BLaER1 treated with 17β-estradiol and CSF1 and Interleukin-3, amounts not matched to agents 10 nM and 100 nM (cell line): Measurements from ENCODE around the gene PICALM.

Experiments
- H3K27ac ChIP-seq, 11 experiments: shearing (Covaris generic); formaldehyde crosslinking; 2 replicates each; pipeline ENCODE4 v1.8.1; 2022
- H3K27me3 ChIP-seq, 11 experiments: shearing (Covaris generic); formaldehyde crosslinking; 2 replicates each; pipeline ENCODE4 v1.8.1; 2022
- H3K36me3 ChIP-seq, 11 experiments: shearing (Covaris generic); formaldehyde crosslinking; 2 replicates each; pipeline ENCODE4 v1.8.1; 2022
- H3K4me1 ChIP-seq, 10 experiments: shearing (Covaris generic); formaldehyde crosslinking; 2 replicates each; pipeline ENCODE4 v1.8.1; 2022
- H3K4me2 ChIP-seq, 11 experiments: shearing (Covaris generic); formaldehyde crosslinking; 2 replicates each; pipeline ENCODE4 v1.8.1; 2022
- H3K4me3 ChIP-seq, 10 experiments: shearing (Covaris generic); formaldehyde crosslinking; 2 replicates each; pipeline ENCODE4 v1.8.1; 2022
- H3K9ac ChIP-seq, 11 experiments: shearing (Covaris generic); formaldehyde crosslinking; 2 replicates each; pipeline ENCODE4 v1.8.1; 2022
- H3K9me3 ChIP-seq, 11 experiments: shearing (Covaris generic); formaldehyde crosslinking; replicated peaks in 1 of 11; 2 replicates each; pipeline ENCODE4 v1.8.1; 2022
- H4K20me1 ChIP-seq, 11 experiments: shearing (Covaris generic); formaldehyde crosslinking; 2 replicates each; pipeline ENCODE4 v1.8.1; 2022
- Cebpa-rat ChIP-seq, 11 experiments: shearing (Covaris generic); IDR thresholded peaks; 2 replicates each; pipeline ENCODE4 v1.8.1; 2022

PICALM gene

DNA sequence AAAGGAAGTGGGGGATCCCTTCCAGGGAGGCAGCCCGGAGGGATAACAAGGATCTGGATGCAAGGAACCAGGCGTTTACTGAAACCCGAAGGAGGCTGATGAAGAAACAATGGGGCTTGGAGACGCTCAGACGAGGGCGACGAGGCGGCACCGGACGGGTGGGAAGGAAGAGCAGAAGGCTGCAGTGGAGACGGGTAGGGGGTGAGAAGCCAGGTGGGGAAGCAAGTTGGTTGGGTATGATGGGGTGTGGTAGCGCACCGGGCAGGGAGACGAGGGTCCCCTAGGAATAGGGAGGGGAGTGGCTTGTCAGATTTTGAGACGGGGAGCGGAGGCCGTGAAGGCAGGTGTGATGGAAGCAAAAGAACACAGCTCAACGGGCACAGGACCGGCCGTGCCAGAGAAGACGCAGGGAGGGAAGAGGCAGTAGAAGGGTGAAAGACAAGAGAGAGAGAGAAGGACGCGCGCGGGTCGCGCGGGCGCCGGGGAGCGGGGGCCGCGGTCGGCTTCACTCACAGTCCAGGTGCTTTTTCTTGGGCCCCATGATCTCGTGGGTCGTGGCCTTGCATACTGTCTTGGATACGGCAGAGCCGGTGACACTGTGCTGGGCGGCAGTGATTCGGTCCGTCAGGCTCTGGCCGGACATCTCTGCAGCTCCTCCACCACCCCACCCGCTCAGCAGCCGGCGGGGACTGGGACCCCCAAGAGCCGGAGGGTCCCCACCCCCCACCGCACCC, 579 bp downstream of the PICALM start:
- no peak for TF ChIP-seq Cebpa-rat (IDR thresholded peaks at IDR 0.05)
- Histone ChIP-seq H3K36me3 (peaks cover 0 to 9% (median 0%) of the 10 kb centered on the region in 11 experiments; a peak in 3 of 22 replicates), H3K27ac (peak overlapping the region; percentile 88 to 100 (median 93)), H4K20me1 (peaks cover 30 to 53% (median 51%) of the 10 kb centered on the region in 11 experiments), H3K9ac (peak overlapping the region; percentile 90 to 99 (median 98)), H3K4me1 (peaks cover 28 to 44% (median 35%) of the 10 kb centered on the region in 10 experiments), H3K4me3 (peak overlapping the region; percentile 77 to 100 (median 98)), H3K9me3 (no peaks in the 10 kb centered on the region), H3K27me3 (no peaks in the 10 kb centered on the region), H3K4me2 (peak overlapping the region; percentile 73 to 94 (median 89); a peak in 21 of 22 replicates)

DNA sequence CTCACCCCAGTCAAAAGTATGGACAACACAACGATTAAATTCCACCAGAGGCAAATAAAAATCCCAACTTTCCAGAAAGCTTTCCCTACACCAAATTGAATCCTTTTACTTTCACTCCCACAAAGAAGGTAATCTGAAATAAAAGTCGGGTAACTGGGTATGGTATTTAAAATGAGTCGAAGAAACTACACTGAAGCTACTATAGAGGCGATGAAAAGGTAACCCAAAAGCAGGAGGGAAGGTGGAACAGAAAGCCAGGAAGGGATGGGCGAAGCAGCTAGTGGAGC, 1.1 kb downstream of the PICALM start:
- peaks cover 30 to 58% (median 55%) of the 10 kb centered on the region in 11 experiments for H4K20me1 ChIP-seq

DNA sequence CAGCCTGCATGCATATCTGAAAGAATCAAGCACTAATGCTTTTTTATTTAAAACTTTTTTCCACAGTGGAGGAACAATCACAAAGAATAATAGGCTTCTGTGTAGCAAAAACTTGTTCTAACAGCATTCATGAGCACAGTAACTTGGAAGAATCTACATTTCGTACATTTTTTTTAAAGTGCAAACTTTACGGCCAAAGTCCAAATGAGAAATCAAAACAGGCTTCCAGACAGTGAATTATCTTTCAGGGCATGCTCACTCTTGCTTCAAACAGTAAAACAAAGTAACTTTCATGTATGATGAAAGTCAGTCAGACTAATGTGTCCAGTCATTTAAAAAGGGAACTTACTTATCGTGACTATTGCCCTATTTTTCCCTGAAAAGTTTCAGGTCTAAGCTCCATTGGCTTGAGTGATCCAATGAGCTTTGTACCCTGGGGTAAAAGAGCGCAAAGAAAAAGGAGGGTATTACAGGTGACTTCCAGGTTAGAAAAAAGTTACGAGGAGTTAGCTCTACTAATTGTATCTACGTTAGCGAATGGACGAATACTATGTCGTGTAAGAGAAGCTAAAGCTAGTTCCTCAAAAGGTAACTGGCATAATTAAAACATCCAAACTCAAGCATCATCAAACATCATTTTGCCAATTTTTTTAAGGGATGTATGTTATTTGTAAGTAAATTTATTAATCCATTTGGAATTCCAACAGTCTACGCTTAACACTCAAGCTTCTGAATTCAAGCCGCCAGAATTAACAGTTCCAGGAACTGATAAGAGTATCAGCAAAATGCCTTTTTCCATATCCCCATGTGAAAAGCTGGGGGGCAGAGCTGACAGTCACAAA, 1.7 kb downstream of the PICALM start:
- Histone ChIP-seq H3K9ac (peak overlapping the region; percentile 90 to 99 (median 98)), H3K4me2 (peak overlapping the region; percentile 73 to 94 (median 89)), H3K4me3 (peak overlapping the region; percentile 77 to 100 (median 98)), H3K36me3 (peaks cover 0 to 10% (median 2%) of the 10 kb centered on the region in 11 experiments; a peak in 8 of 22 replicates), H3K9me3 (peaks cover 0 to 8% (median 3%) of the 10 kb centered on the region in 11 experiments; a peak in 15 of 22 replicates), H3K4me1 (peaks cover 28 to 50% (median 36%) of the 10 kb centered on the region in 10 experiments), H3K27me3 (no peaks in the 10 kb centered on the region), H4K20me1 (peaks cover 33 to 63% (median 60%) of the 10 kb centered on the region in 11 experiments), H3K27ac (peak overlapping the region; percentile 88 to 100 (median 93))
- TF ChIP-seq Cebpa-rat (IDR thresholded peaks at IDR 0.05): no peak

More for the DNA sequence above, 1.1 kb downstream of the PICALM start:
- Histone ChIP-seq H3K27me3 (no peaks in the 10 kb centered on the region), H3K4me1 (peaks cover 28 to 45% (median 36%) of the 10 kb centered on the region in 10 experiments), H3K4me2 (peak overlapping the region; percentile 73 to 94 (median 89); a peak in 21 of 22 replicates), H3K9me3 (peaks cover 0 to 2% (median 0%) of the 10 kb centered on the region in 11 experiments; a peak in 5 of 22 replicates), H3K4me3 (peak overlapping the region; percentile 77 to 100 (median 98)), H3K27ac (peak overlapping the region; percentile 88 to 100 (median 93)), H3K9ac (peak overlapping the region; percentile 90 to 99 (median 98)), H3K36me3 (peaks cover 0 to 9% (median 0%) of the 10 kb centered on the region in 11 experiments; a peak in 3 of 22 replicates)
- no peak for TF ChIP-seq Cebpa-rat (IDR thresholded peaks at IDR 0.05)

DNA sequence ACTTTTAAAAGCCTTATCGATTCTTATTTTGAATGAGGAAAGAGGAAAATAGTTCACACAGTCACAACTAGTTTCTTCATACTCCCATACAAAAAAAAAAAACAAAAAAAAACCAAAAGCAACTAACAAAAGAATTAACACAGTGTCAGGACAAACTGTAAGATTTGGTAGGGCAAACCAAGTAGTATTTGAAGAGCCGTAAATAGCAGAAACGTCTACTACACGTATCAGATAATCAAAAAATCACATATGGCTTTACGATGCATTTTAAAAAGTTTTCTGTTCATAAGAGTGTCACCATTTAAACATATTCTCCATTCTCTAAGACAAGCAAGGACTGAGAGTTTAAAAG, 2.3 kb downstream of the PICALM start:
- peaks cover 39 to 69% (median 66%) of the 10 kb centered on the region in 11 experiments for H4K20me1 ChIP-seq
- H3K27me3 ChIP-seq: no peaks in the 10 kb centered on the region
- H3K27ac ChIP-seq: peak overlapping the region; percentile 88 to 100 (median 93)
- H3K36me3 ChIP-seq: peaks cover 0 to 16% (median 8%) of the 10 kb centered on the region in 11 experiments; a peak in 11 of 22 replicates
- peak overlapping the region; percentile 73 to 94 (median 89) for H3K4me2 ChIP-seq
- peak overlapping the region; percentile 90 to 99 (median 98) for H3K9ac ChIP-seq
- peak overlapping the region; percentile 77 to 100 (median 98) for H3K4me3 ChIP-seq
- TF ChIP-seq Cebpa-rat (IDR thresholded peaks at IDR 0.05): no peak
- H3K9me3 ChIP-seq: peaks cover 0 to 14% (median 9%) of the 10 kb centered on the region in 11 experiments; a peak in 16 of 22 replicates
- peaks cover 28 to 56% (median 36%) of the 10 kb centered on the region in 10 experiments for H3K4me1 ChIP-seq

- Histone ChIP-seq H3K27ac (peak overlapping the region in 10 of 11 experiments; percentile 88 to 100 (median 94); a peak in 20 of 22 replicates), H3K9me3 (peaks cover 0 to 18% (median 14%) of the 10 kb centered on the region in 11 experiments; a peak in 16 of 22 replicates), H4K20me1 (peaks cover 45 to 75% (median 72%) of the 10 kb centered on the region in 11 experiments), H3K27me3 (no peaks in the 10 kb centered on the region), H3K36me3 (peaks cover 0 to 20% (median 13%) of the 10 kb centered on the region in 11 experiments; a peak in 13 of 22 replicates), H3K9ac (peak overlapping the region; percentile 90 to 99 (median 98)), H3K4me2 (peak overlapping the region; percentile 73 to 94 (median 89)), H3K4me3 (peak overlapping the region; percentile 77 to 100 (median 98)), H3K4me1 (peaks cover 28 to 61% (median 36%) of the 10 kb centered on the region in 10 experiments)
- no peak for TF ChIP-seq Cebpa-rat (IDR thresholded peaks at IDR 0.05)
Measured at GRCh38 chr11:86066033-86066432, 2.9 kb downstream of the PICALM start.

DNA sequence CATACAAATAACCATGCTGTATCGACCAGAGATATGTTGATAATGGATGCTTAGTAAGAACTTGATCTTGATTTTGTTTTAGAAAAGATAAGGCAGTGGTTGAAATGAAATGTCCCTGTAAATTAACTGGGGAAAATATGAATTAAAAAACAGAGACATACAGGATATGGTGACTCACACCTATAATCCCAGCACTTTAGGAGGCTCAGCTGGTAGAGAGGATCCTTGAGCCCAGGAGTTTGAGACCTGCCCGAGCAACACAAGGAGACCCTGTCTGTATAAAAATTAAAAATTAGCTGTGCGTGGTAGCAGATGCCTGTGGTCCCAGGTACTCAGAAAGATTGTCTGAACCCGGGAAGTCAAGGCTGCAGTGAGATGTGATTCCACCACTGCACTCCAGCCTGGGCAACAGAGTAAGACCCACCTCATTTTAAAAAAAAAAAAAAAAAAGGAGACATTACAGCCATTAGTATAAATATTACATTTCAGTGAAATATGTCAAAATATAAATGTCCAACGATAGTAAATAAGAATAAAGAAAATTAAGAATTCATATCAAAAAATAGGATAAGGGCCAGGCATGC, 4.6 kb downstream of the PICALM start:
- Histone ChIP-seq H3K27me3 (no peaks in the 10 kb centered on the region), H3K4me3 (peak overlapping the region in 5 of 10 experiments; percentile 87 to 100 (median 98); a peak in 9 of 20 replicates), H3K9ac (peak overlapping the region in 4 of 11 experiments; percentile 98 to 99 (median 98); a peak in 7 of 22 replicates), H3K9me3 (peaks cover 0 to 23% (median 17%) of the 10 kb centered on the region in 11 experiments; a peak in 16 of 22 replicates), H3K4me2 (peak overlapping the region; percentile 73 to 94 (median 89); a peak in 20 of 22 replicates), H3K36me3 (peaks cover 0 to 24% (median 20%) of the 10 kb centered on the region in 11 experiments; a peak in 13 of 22 replicates), H3K4me1 (peaks cover 18 to 67% (median 27%) of the 10 kb centered on the region in 10 experiments), H3K27ac (peak overlapping the region in 3 of 11 experiments; percentile 95 to 100 (median 96); a peak in 4 of 22 replicates), H4K20me1 (peaks cover 62 to 93% (median 89%) of the 10 kb centered on the region in 11 experiments)
- no peak for TF ChIP-seq Cebpa-rat (IDR thresholded peaks at IDR 0.05)

GRCh38 chr11:86063536-86063935, 5.3 kb downstream of the PICALM start:
- Histone ChIP-seq H3K36me3 (peaks cover 0 to 26% (median 21%) of the 10 kb centered on the region in 11 experiments; a peak in 13 of 22 replicates), H3K4me2 (peak overlapping the region in 5 of 11 experiments; percentile 87 to 94 (median 92); a peak in 8 of 22 replicates), H3K27me3 (no peaks in the 10 kb centered on the region), H4K20me1 (peaks cover 70 to 100% (median 97%) of the 10 kb centered on the region in 11 experiments), H3K9me3 (peaks cover 0 to 24% (median 17%) of the 10 kb centered on the region in 11 experiments; a peak in 16 of 22 replicates), H3K4me1 (peaks cover 18 to 75% (median 26%) of the 10 kb centered on the region in 10 experiments), H3K27ac (peak overlapping the region in 1 of 11 experiments; percentile 100; a peak in 1 of 22 replicates), H3K4me3 (peak overlapping the region in 3 of 10 experiments; percentile 87 to 100 (median 99); a peak in 3 of 20 replicates), H3K9ac (peak overlapping the region in 2 of 11 experiments; percentile 98; a peak in 3 of 22 replicates)
- TF ChIP-seq Cebpa-rat (IDR thresholded peaks at IDR 0.05): no peak
